ENCODE data around the gene POLR2L. TPM values are rescaled to one million over a fixed set of nuclear protein-coding genes. Genes with fewer than 3 reads are reported as not detected.
A peak's percentile ranks its signal among the peaks of the same experiment; 100 is the strongest.

The POLR2L gene
- polyA plus RNA-seq, 1 of the 3 experiments (the other 2 are of a cell fraction), result 540 TPM

- WGBS (ENCODE audit: low lambda C conversion rate), result 68% methylated on average over 7 of the region's 11 CpGs
These were observed 4.3 kb upstream of the POLR2L start for GRCh38 chr11:846496-847098.

GRCh38 chr11:845872-846495 lies 3.7 kb upstream of the POLR2L start:
- Histone ChIP-seq H3K4me1 (ENCODE audit: control insufficient read depth in 1 of 2, insufficient read depth in 2 of 2, low read depth in 1 of 2, low read length in 1 of 2) (peaks cover 32 to 42% of the 10 kb centered on the region in 2 experiments; a peak in 3 of 4 replicates), H4K20me1 (ENCODE audit: insufficient read depth) (peaks cover 38% of the 10 kb centered on the region), H3K9me2 (no peaks in the 10 kb centered on the region), H3K4me3 (ENCODE audit: low read depth in 2 of 2, low read length in 1 of 2) (peak overlapping the region in 1 of 2 experiments; percentile 100; a peak in 1 of 4 replicates), H3K9me3 (no peaks in the 10 kb centered on the region), H3K79me2 (ENCODE audit: insufficient read depth) (peaks cover 65% of the 10 kb centered on the region), H3F3A (replicated peaks; ENCODE audit: insufficient read depth) (peaks cover 25% of the 10 kb centered on the region), H3K27me3 (ENCODE audit: insufficient read depth) (no peaks in the 10 kb centered on the region), H3K9ac (peak overlapping the region; percentile 97), H3K36me3 (replicated peaks in 1 of 2; ENCODE audit: control insufficient read depth in 1 of 2, insufficient read depth in 2 of 2, low read length in 1 of 2) (peaks cover 0 to 10% of the 10 kb centered on the region in 2 experiments), H2AFZ (ENCODE audit: low read depth) (no peak overlapping the region), H3K27ac (ENCODE audit: low read depth in 2 of 2, low read length in 1 of 2) (peak overlapping the region; percentile 91 to 93), H3K4me2 (peak overlapping the region; percentile 100)
- no peak for DNase-seq
- TF ChIP-seq YY1 (IDR thresholded peaks at IDR 0.05; ENCODE audit: low read depth), result no peak
- peak; percentile 42 for TF ChIP-seq NFIC (IDR thresholded peaks at IDR 0.05; ENCODE audit: borderline replicate concordance)
- ChIA-PET POLR2A (no interaction called here), CTCF (interaction anchor here (0.9 to 7.5 kb wide), 3 partner anchors 16 to 205 kb away, joined by 3 to 70 read pairs (median 3); partner anchors contain the start of gene PNPLA2)
- WGBS (ENCODE audit: low lambda C conversion rate), result 63% methylated on average over 5 of the region's 8 CpGs

More at GRCh38 chr11:846496-847098, 4.3 kb upstream of the POLR2L start:
- DNase-seq, result no peak
- peak overlapping the region in 1 of 2 experiments; percentile 91; a peak in 2 of 4 replicates for H3K27ac ChIP-seq (ENCODE audit: low read depth in 2 of 2, low read length in 1 of 2)
- H3K36me3 ChIP-seq (replicated peaks in 1 of 2; ENCODE audit: control insufficient read depth in 1 of 2, insufficient read depth in 2 of 2, low read length in 1 of 2), result peaks cover 0 to 4% of the 10 kb centered on the region in 2 experiments
- H3K79me2 ChIP-seq (ENCODE audit: insufficient read depth), result peaks cover 63% of the 10 kb centered on the region
- TF ChIP-seq POLR2AphosphoS5 (IDR thresholded peaks at IDR 0.05; ENCODE audit: low read depth, low read length), result no peak
- no peak for TF ChIP-seq GATA2 (CRISPR knock-in tag; IDR thresholded peaks at IDR 0.05)
- TF ChIP-seq NFIC (IDR thresholded peaks at IDR 0.05; ENCODE audit: borderline replicate concordance), result no peak
- TF ChIP-seq YY1 (IDR thresholded peaks at IDR 0.05; ENCODE audit: low read depth), result no peak
- no peak for TF ChIP-seq CTCF (IDR thresholded peaks at IDR 0.05)
- TF ChIP-seq TEAD4 (IDR thresholded peaks at IDR 0.05; ENCODE audit: borderline replicate concordance, insufficient read depth), result no peak
- TF ChIP-seq CHD2 (IDR thresholded peaks at IDR 0.05; ENCODE audit: low read length, partially characterized antibody), result no peak
- TF ChIP-seq MEF2A (IDR thresholded peaks at IDR 0.05; ENCODE audit: borderline replicate concordance, low read depth), result no peak
- TF ChIP-seq RCOR1 (IDR thresholded peaks at IDR 0.05; ENCODE audit: low read length), result no peak
- H3F3A ChIP-seq (replicated peaks; ENCODE audit: insufficient read depth), result peaks cover 22% of the 10 kb centered on the region
- H2AFZ ChIP-seq (ENCODE audit: low read depth), result no peak overlapping the region
- H3K27me3 ChIP-seq (ENCODE audit: insufficient read depth), result no peaks in the 10 kb centered on the region
- peak overlapping the region; percentile 97; the same call in 1 of the 2 replicates for H3K9ac ChIP-seq
- ChIA-PET CTCF (interaction anchor here (0.9 to 7.5 kb wide), 9 partner anchors 9 to 204 kb away, joined by 3 to 70 read pairs (median 21); partner anchors contain the start of gene PNPLA2), POLR2A (no interaction called here)
- H3K4me2 ChIP-seq, result peak overlapping the region; percentile 100
- H3K4me3 ChIP-seq (ENCODE audit: low read depth in 2 of 2, low read length in 1 of 2), result peak overlapping the region in 1 of 2 experiments; percentile 100; a peak in 1 of 4 replicates
- peaks cover 32 to 44% of the 10 kb centered on the region in 2 experiments; a peak in 3 of 4 replicates for H3K4me1 ChIP-seq (ENCODE audit: control insufficient read depth in 1 of 2, insufficient read depth in 2 of 2, low read depth in 1 of 2, low read length in 1 of 2)
- H3K9me3 ChIP-seq, result no peaks in the 10 kb centered on the region
- no peaks in the 10 kb centered on the region for H3K9me2 ChIP-seq
- H4K20me1 ChIP-seq (ENCODE audit: insufficient read depth), result peaks cover 38% of the 10 kb centered on the region

All from SK-N-SH (cell line).